ENCODE measurements around the gene TUBB4A.

Gene TUBB4A

DNA sequence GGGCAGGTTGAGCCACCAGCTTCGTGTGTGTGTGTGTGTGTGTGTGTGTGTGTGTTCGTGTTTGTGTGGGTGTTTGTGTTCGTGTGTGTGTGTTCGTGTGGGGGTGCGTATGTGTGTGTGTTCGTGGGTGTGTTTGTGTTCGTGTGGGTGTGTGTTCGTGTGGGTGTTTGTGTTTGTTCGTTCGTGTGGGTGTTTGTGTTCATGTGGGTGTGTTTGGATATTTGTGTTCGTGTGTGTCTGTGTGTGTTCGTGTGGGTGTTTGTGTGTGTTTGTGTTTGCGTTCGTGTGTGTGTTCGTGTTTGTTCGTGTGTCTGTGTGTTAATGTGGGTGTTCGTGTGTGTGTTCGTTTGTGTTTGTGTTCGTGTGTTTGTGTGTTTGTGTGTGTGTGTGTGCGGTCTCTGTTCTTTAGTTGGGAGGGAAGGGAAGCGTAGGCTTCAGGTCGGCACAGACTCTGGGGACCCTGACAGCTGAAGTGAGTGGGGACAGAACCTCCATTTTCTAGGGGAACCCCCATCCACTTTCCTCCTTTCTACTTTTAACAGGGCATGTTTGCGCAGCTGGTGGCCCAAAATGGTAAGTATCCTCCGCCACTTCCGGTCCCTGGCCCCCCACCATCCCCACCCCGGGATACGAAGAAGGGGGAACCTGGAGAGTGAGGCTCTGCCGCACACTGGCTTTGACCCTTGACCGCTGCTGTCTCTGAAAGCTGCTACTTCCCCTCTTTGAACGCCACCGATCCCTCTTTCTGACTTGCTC, 30.3 kb upstream of the TUBB4A start:
- TF ChIP-seq, protein P1, sequence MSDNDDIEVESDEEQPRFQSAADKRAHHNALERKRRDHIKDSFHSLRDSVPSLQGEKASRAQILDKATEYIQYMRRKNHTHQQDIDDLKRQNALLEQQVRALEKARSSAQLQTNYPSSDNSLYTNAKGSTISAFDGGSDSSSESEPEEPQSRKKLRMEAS (IDR thresholded peaks at IDR 0.05), result no peak
- TF ChIP-seq YY1 (IDR thresholded peaks at IDR 0.05; ENCODE audit: low read depth) (no peak), RAD21 (IDR thresholded peaks at IDR 0.05; ENCODE audit: low read depth) (no peak), REST (IDR thresholded peaks at IDR 0.05; ENCODE audit: low read depth) (no peak), ZBTB7A (IDR thresholded peaks at IDR 0.05; ENCODE audit: low read depth) (no peak), EGR1 (IDR thresholded peaks at IDR 0.05) (no peak), FOXM1 (IDR thresholded peaks at IDR 0.05; ENCODE audit: borderline replicate concordance, low read depth) (no peak)
- TF ChIP-seq, protein P2, sequence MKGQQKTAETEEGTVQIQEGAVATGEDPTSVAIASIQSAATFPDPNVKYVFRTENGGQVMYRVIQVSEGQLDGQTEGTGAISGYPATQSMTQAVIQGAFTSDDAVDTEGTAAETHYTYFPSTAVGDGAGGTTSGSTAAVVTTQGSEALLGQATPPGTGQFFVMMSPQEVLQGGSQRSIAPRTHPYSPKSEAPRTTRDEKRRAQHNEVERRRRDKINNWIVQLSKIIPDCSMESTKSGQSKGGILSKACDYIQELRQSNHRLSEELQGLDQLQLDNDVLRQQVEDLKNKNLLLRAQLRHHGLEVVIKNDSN (IDR thresholded peaks at IDR 0.05), result no peak

DNA sequence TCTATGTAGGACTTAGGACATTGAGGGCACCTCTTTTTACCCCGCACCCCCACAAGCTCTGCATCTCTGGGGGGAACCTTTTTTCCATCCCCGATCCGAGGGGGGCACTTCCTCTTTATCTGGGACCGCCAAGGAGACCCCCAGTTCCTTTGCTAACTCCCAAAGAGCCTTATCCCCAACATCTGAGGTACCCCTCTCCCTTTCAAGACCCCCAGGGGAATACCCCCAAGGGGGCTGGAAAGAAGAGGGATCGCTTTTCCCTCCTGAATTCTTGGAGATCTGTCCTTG, 29.8 kb upstream of the TUBB4A start:
- TF ChIP-seq, protein P1 (IDR thresholded peaks at IDR 0.05), result no peak
- TF ChIP-seq ZBTB7A (IDR thresholded peaks at IDR 0.05; ENCODE audit: low read depth), result no peak
- TF ChIP-seq EGR1 (IDR thresholded peaks at IDR 0.05), result no peak
- TF ChIP-seq EP300 (IDR thresholded peaks at IDR 0.05; ENCODE audit: borderline replicate concordance), result no peak
- TF ChIP-seq RAD21 (IDR thresholded peaks at IDR 0.05; ENCODE audit: low read depth), result no peak
- no peak for TF ChIP-seq NFIC (IDR thresholded peaks at IDR 0.05)
- no peak for TF ChIP-seq REST (IDR thresholded peaks at IDR 0.05; ENCODE audit: low read depth)
- no peak for TF ChIP-seq TEAD4 (IDR thresholded peaks at IDR 0.05)
- TF ChIP-seq YY1 (IDR thresholded peaks at IDR 0.05; ENCODE audit: low read depth), result no peak
- TF ChIP-seq TAF1 (IDR thresholded peaks at IDR 0.05; ENCODE audit: low read depth), result no peak
- TF ChIP-seq, protein P2 (IDR thresholded peaks at IDR 0.05), result no peak
- no peak for TF ChIP-seq CREB1 (IDR thresholded peaks at IDR 0.05; ENCODE audit: low read depth)
- TF ChIP-seq TCF12 (IDR thresholded peaks at IDR 0.05; ENCODE audit: low read depth), result no peak
- no peak for TF ChIP-seq FOXM1 (IDR thresholded peaks at IDR 0.05; ENCODE audit: borderline replicate concordance, low read depth)
- no peak for TF ChIP-seq CEBPB (IDR thresholded peaks at IDR 0.05)

- TF ChIP-seq EP300 (IDR thresholded peaks at IDR 0.05; ENCODE audit: borderline replicate concordance) (no peak), REST (IDR thresholded peaks at IDR 0.05; ENCODE audit: low read depth) (no peak), ZBTB7A (IDR thresholded peaks at IDR 0.05; ENCODE audit: low read depth) (peak; percentile 58; the same call in 1 of the 2 replicates)
Measured at GRCh38 chr19:6531163-6531955, 29.2 kb upstream of the TUBB4A start.

DNA sequence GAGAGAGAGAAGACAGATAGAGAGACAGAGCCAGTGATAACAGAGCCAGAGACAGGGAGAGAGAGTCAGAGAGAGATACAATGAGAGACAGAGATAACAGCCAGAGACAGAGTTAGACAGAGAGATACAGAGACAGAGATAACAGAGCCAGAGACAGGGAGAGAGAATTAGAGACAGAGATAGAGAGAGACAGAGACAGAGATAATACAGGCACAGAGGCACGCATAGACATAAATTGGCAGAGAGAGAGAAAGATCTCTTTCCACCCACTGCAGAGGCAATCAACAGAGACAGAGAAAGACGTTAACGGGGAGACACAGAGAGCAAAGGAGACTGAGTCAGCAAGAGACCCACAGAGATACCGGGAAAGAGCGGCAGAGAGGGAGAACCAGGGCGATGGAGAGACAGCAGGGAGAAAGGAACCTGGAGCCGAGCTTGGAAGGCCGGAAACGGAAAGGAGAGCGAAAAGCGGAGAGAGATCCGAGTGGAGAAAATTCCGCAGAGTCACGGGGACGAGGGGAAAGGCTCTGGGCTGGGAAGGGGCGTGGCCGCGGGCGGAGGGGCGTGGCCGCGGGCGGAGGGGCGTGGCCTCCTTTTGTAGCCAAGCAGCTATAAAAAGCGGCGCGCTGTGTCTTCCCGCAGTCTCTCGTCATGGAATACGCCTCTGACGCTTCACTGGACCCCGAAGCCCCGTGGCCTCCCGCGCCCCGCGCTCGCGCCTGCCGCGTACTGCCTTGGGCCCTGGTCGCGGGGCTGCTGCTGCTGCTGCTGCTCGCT, 28.5 kb upstream of the TUBB4A start, which contains the start of gene TNFSF9:
Gene TNFSF9 (plus strand): TSS at position 641 of the 777 bp plus-strand sequence. CDS start 11 bp downstream, at position 652.
- no peak for TF ChIP-seq YY1 (IDR thresholded peaks at IDR 0.05; ENCODE audit: low read depth)
- TF ChIP-seq TAF1 (IDR thresholded peaks at IDR 0.05; ENCODE audit: low read depth), result peak; percentile 60
- TF ChIP-seq ZBTB7A (IDR thresholded peaks at IDR 0.05; ENCODE audit: low read depth), result no peak
- no peak for TF ChIP-seq FOXM1 (IDR thresholded peaks at IDR 0.05; ENCODE audit: borderline replicate concordance, low read depth)
- TF ChIP-seq, protein P2 (IDR thresholded peaks at IDR 0.05), result peak; percentile 49
- peak; percentile 18 for TF ChIP-seq TEAD4 (IDR thresholded peaks at IDR 0.05)
- no peak for TF ChIP-seq CEBPB (IDR thresholded peaks at IDR 0.05)
- TF ChIP-seq, protein P1 (IDR thresholded peaks at IDR 0.05), result peak; percentile 56
